ENCODE data around the gene CHD8.

Gene CHD8

DNA sequence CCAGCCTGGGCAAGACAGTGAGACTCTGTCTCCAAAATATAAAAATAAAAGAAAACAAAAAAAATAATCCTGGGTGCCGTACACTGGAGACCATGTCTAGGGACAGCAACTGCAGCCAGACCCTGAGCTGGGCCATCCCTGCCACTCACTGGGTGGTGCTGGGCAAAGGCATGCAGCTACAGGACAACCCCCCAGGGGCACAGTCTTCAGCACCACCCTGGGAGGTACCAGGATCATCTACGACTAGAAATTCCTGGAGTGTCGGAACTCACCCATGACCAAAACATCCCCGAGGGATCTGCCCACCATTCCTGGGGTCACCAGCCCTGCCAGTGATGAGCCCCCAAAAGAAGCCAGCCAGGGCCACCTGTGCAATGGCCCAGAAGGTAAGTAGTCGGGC, 36.4 kb downstream of the CHD8 start:
- no peaks in the 10 kb centered on the region for H3K9me3 Mint-ChIP-seq
- no peak overlapping the region for H3K4me3 Mint-ChIP-seq
- no peak for DNase-seq
- TF ChIP-seq, protein P1, sequence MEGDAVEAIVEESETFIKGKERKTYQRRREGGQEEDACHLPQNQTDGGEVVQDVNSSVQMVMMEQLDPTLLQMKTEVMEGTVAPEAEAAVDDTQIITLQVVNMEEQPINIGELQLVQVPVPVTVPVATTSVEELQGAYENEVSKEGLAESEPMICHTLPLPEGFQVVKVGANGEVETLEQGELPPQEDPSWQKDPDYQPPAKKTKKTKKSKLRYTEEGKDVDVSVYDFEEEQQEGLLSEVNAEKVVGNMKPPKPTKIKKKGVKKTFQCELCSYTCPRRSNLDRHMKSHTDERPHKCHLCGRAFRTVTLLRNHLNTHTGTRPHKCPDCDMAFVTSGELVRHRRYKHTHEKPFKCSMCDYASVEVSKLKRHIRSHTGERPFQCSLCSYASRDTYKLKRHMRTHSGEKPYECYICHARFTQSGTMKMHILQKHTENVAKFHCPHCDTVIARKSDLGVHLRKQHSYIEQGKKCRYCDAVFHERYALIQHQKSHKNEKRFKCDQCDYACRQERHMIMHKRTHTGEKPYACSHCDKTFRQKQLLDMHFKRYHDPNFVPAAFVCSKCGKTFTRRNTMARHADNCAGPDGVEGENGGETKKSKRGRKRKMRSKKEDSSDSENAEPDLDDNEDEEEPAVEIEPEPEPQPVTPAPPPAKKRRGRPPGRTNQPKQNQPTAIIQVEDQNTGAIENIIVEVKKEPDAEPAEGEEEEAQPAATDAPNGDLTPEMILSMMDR (IDR thresholded peaks at IDR 0.05) = no peak
- no peaks in the 10 kb centered on the region for H3K4me1 Mint-ChIP-seq
- no peak overlapping the region for H3K27ac Mint-ChIP-seq
- no peaks in the 10 kb centered on the region for H3K27me3 Mint-ChIP-seq (ENCODE audit: low read depth, poor library complexity)
- H3K36me3 Mint-ChIP-seq (ENCODE audit: low read depth) = peaks cover 80% of the 10 kb centered on the region

DNA sequence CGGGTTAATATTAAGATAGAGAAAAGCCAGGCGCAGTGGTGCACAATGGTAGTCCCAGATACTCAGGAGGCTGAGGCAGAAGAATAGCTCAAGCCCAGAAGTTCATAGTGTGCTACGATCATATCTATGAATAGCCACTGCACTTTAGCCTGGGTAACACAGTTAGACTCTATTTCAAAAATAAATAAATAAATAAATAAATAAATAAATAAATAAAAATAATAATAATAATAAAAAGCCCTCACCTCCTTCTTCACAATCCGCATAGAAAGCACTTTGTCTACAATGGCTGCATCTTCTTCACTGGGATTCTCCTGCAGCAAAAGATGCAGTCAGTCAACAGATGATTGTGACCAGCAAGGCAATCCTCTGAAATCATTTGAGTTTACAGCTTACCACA, 40.6 kb downstream of the CHD8 start:
- TF ChIP-seq, protein P1 (IDR thresholded peaks at IDR 0.05) = no peak
- no peaks in the 10 kb centered on the region for H3K27me3 Mint-ChIP-seq (ENCODE audit: low read depth, poor library complexity)
- no peaks in the 10 kb centered on the region for H3K4me1 Mint-ChIP-seq
- H3K36me3 Mint-ChIP-seq (ENCODE audit: low read depth) = peaks cover 87% of the 10 kb centered on the region
- no peak overlapping the region for H3K4me3 Mint-ChIP-seq
- no peaks in the 10 kb centered on the region for H3K9me3 Mint-ChIP-seq
- no peak overlapping the region for H3K27ac Mint-ChIP-seq
- no peak for DNase-seq

DNA sequence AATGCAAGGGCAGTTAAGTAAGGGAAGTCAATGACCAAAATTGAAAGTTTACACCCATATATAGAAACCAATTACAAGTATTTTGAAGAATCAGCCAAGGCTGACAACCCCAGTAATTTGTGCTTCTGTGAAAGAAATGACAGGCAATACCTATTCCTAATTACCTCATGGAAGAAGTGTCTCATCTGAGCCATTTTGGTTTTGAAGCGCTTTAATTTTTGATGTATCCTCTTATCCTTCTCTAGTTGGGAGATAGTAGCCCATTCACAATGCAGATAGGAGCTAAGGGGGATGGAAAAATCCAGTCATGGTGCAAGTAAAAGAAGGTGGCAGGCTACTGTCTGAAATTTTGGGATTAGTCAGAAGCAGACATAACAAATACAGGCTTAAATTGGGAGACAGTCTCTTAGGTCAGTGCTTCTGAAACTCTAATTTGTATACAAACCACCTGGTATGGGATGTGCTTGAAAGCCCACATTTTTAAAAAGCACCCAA, 41.7 kb downstream of the CHD8 start:
- H3K4me1 Mint-ChIP-seq = no peaks in the 10 kb centered on the region
- peaks cover 88% of the 10 kb centered on the region for H3K36me3 Mint-ChIP-seq (ENCODE audit: low read depth)
- H3K4me3 Mint-ChIP-seq = no peak overlapping the region
- H3K27ac Mint-ChIP-seq = no peak overlapping the region
- DNase-seq = no peak
- no peaks in the 10 kb centered on the region for H3K9me3 Mint-ChIP-seq
- TF ChIP-seq, protein P1 (IDR thresholded peaks at IDR 0.05) = no peak
- no peaks in the 10 kb centered on the region for H3K27me3 Mint-ChIP-seq (ENCODE audit: low read depth, poor library complexity)

DNA sequence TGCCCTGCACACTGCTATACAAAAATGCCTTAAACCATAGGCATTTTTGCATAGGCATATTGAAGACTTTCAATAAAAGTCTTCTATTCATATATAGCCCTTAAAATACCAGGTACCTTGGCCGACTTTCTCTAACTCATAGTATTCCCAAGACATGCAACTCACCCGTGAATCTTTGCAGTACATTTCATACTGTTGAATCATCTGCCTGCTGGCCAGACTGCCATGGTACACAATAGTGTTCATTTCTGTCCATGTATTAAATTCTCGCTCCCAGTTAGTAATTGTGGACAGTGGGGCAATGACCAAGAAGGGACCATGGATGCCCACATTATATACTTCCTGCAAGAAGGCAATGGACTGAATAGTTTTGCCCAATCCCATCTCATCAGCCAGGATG, 47.8 kb downstream of the CHD8 start:
- Mint-ChIP-seq H3K9me3 (no peaks in the 10 kb centered on the region), H3K27ac (no peak overlapping the region), H3K4me3 (no peak overlapping the region), H3K36me3 (ENCODE audit: low read depth) (peaks cover 88% of the 10 kb centered on the region), H3K27me3 (ENCODE audit: low read depth, poor library complexity) (no peaks in the 10 kb centered on the region), H3K4me1 (no peaks in the 10 kb centered on the region)
- TF ChIP-seq, protein P1 (IDR thresholded peaks at IDR 0.05) = no peak
- no peak for DNase-seq

DNA sequence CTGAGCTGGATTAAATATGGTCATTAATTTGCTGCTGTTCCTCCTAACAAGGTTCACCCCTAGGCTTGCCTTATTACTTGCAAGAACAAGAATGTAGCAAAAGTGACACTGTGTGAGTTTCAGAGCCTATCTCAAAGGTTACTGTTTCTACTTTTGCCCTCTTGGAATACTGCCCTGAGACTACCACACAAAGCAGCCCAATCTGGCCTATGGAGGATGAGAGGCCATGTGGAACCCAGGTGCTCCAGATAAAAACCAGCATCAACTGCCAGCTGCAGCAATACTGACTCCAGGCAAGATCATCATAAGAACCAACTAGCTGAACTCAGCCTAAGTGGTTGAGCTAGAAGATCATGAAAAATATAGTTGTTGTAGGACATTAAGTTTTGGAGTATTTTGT, 49.7 kb downstream of the CHD8 start:
- Mint-ChIP-seq H3K36me3 (ENCODE audit: low read depth) (peaks cover 87% of the 10 kb centered on the region), H3K27me3 (ENCODE audit: low read depth, poor library complexity) (no peaks in the 10 kb centered on the region), H3K9me3 (no peaks in the 10 kb centered on the region), H3K27ac (no peak overlapping the region), H3K4me3 (no peak overlapping the region), H3K4me1 (no peaks in the 10 kb centered on the region)
- TF ChIP-seq, protein P1 (IDR thresholded peaks at IDR 0.05) = no peak
- no peak for DNase-seq

DNA sequence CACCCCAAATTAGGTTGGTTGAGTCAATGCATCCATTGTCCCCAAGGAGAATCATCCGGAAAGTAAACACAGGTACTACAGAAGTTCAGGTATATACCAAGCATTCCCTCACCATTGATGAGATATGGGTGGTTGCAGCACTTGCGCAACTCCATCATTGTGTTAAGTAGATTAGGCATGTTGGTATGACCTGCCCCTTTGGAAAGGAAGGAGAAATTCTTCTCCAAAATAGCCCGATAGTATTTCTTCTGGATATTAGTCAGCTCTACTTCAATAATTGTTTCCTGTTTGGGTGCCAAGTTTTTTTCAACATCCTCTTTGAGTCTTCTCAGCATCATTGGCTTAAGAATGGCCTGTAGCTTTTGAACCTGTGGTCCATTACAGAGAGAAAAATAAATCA, 50.8 kb downstream of the CHD8 start:
- H3K9me3 Mint-ChIP-seq = no peaks in the 10 kb centered on the region
- H3K27me3 Mint-ChIP-seq (ENCODE audit: low read depth, poor library complexity) = peaks cover 3% of the 10 kb centered on the region
- no peak for DNase-seq
- H3K4me1 Mint-ChIP-seq = no peaks in the 10 kb centered on the region
- TF ChIP-seq, protein P1 (IDR thresholded peaks at IDR 0.05) = no peak
- H3K36me3 Mint-ChIP-seq (ENCODE audit: low read depth) = peaks cover 88% of the 10 kb centered on the region
- H3K4me3 Mint-ChIP-seq = no peak overlapping the region
- H3K27ac Mint-ChIP-seq = no peak overlapping the region

Data from nephron progenitor cell (in vitro differentiated cells).